A549 (cell line): Measurements from ENCODE around the gene RAPH1.

Source experiments
- BHLHE40 ChIP-seq: IDR thresholded peaks from 2 replicates; pipeline ENCODE4 v1.6.1; 2012; ENCODE audit warnings: low read depth, low read length, inconsistent platforms
- CEBPB ChIP-seq, 2 experiments: fragments of >200 bp in 1 of 2; sonication (Bioruptor Twin) in 1 of 2; formaldehyde crosslinking in 1 of 2; IDR thresholded peaks; 2 replicates each; pipeline ENCODE4 v1.6.1; 2012 to 2016
- CTCF ChIP-seq: fragments of >200 bp; sonication (Bioruptor Twin); formaldehyde crosslinking; IDR thresholded peaks from 3 replicates; pipeline ENCODE4 v1.5.1; 2016
- EHMT2 ChIP-seq: fragments of 200-600 bp; sonication (generic); IDR thresholded peaks from 2 replicates; pipeline ENCODE4 v1.6.1; 2016; ENCODE audit warnings: antibody characterized with exemption, low read depth, mild to moderate bottlenecking, moderate library complexity
- EP300 ChIP-seq, 2 experiments: fragments of >200 bp; sonication (Bioruptor Twin); formaldehyde crosslinking; IDR thresholded peaks; 2 replicates in 1 of 2; 3 replicates in 1 of 2; pipeline ENCODE4 v1.6.1; 2016 to 2017
- NR3C1 ChIP-seq: fragments of >200 bp; sonication (Bioruptor Twin); formaldehyde crosslinking; IDR thresholded peaks from 3 replicates; pipeline ENCODE4 v1.6.1; 2017
- POLR2A ChIP-seq: IDR thresholded peaks from 2 replicates; pipeline ENCODE4 v1.6.1; 2012; ENCODE audit warnings: mild to moderate bottlenecking, low read length
- RCOR1 ChIP-seq: fragments of 150-350 bp; IDR thresholded peaks from 2 replicates; pipeline ENCODE4 v1.6.1; 2014; ENCODE audit warnings: antibody characterized with exemption, low read length, low read depth
- RFX5 ChIP-seq: fragments of 450-650 bp; IDR thresholded peaks from 2 replicates; pipeline ENCODE4 v1.7.1; 2014; ENCODE audit warnings: antibody characterized with exemption, mild to moderate bottlenecking, moderate library complexity
- TP53 ChIP-seq: fragments of 250-450 bp; sonication (Bioruptor Pico); IDR thresholded peaks from 2 replicates; pipeline ENCODE4 v1.5.0; 2021; ENCODE audit warnings: mild to moderate bottlenecking, moderate library complexity
- ZFP36 ChIP-seq: fragments of 450-650 bp; IDR thresholded peaks from 2 replicates; pipeline ENCODE4 v1.6.1; 2014; ENCODE audit warnings: borderline replicate concordance; ENCODE audit not compliant: partially characterized antibody
- TF ChIP-seq, protein P1 (sequence below): fragments of 200-600 bp; sonication (generic); IDR thresholded peaks from 2 replicates; pipeline ENCODE4 v1.6.1; 2016; ENCODE audit warnings: antibody characterized with exemption, mild to moderate bottlenecking, moderate library complexity
- TF ChIP-seq, protein P2 (sequence below): fragments of >200 bp; sonication (Bioruptor Twin); formaldehyde crosslinking; IDR thresholded peaks from 3 replicates; pipeline ENCODE4 v1.6.1; 2016

DNA sequence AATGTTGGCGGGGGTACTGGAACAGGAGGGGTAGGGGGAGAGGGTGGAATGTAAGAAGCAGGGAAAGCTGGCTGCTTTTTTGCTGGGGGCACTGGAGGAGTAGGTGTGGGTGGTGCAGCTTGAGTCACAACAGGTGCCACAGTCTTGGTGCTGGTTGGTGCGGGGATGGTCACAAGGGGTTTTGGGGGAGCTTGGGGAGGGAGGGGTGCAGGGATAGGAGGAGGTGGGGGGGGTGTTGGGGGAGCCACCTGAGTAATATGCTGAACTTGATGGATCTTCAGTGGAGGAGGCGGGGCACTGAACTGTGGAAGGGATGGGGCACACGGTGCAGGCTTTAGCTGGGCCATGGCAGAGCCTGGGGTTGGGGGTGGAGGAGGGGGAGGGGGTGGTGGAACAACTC is 94.4 kb downstream of the RAPH1 start:
- no peak for TF ChIP-seq CTCF
- TF ChIP-seq POLR2A = no peak
- TF ChIP-seq EHMT2 = no peak
- TF ChIP-seq TP53 (CRISPR knock-in tag) = no peak
- no peak for TF ChIP-seq RFX5
- TF ChIP-seq CEBPB (IDR thresholded peaks at IDR 0.05) = no peak
- TF ChIP-seq ZFP36 = no peak
- no peak for TF ChIP-seq NR3C1
- TF ChIP-seq RCOR1 = no peak
- TF ChIP-seq EP300 (IDR thresholded peaks at IDR 0.05) = no peak
- TF ChIP-seq, protein P1, sequence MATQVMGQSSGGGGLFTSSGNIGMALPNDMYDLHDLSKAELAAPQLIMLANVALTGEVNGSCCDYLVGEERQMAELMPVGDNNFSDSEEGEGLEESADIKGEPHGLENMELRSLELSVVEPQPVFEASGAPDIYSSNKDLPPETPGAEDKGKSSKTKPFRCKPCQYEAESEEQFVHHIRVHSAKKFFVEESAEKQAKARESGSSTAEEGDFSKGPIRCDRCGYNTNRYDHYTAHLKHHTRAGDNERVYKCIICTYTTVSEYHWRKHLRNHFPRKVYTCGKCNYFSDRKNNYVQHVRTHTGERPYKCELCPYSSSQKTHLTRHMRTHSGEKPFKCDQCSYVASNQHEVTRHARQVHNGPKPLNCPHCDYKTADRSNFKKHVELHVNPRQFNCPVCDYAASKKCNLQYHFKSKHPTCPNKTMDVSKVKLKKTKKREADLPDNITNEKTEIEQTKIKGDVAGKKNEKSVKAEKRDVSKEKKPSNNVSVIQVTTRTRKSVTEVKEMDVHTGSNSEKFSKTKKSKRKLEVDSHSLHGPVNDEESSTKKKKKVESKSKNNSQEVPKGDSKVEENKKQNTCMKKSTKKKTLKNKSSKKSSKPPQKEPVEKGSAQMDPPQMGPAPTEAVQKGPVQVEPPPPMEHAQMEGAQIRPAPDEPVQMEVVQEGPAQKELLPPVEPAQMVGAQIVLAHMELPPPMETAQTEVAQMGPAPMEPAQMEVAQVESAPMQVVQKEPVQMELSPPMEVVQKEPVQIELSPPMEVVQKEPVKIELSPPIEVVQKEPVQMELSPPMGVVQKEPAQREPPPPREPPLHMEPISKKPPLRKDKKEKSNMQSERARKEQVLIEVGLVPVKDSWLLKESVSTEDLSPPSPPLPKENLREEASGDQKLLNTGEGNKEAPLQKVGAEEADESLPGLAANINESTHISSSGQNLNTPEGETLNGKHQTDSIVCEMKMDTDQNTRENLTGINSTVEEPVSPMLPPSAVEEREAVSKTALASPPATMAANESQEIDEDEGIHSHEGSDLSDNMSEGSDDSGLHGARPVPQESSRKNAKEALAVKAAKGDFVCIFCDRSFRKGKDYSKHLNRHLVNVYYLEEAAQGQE = no peak
- TF ChIP-seq, protein P2, sequence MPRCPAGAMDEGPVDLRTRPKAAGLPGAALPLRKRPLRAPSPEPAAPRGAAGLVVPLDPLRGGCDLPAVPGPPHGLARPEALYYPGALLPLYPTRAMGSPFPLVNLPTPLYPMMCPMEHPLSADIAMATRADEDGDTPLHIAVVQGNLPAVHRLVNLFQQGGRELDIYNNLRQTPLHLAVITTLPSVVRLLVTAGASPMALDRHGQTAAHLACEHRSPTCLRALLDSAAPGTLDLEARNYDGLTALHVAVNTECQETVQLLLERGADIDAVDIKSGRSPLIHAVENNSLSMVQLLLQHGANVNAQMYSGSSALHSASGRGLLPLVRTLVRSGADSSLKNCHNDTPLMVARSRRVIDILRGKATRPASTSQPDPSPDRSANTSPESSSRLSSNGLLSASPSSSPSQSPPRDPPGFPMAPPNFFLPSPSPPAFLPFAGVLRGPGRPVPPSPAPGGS = no peak
- TF ChIP-seq BHLHE40 = no peak
